Neural progenitor cell (in vitro differentiated cells): ENCODE measurements around the gene PLCH2. TPM values are rescaled to one million over a fixed set of nuclear protein-coding genes. Genes with fewer than 3 reads are reported as not detected.
A peak's percentile ranks its signal among the peaks of the same experiment; 100 is the strongest.

Experiments used
- DNase-seq: peaks from one replicate; pipeline ENCODE4 v3.0.0-alpha.2; 2016; ENCODE audit warnings: low spot score
- H2AFZ ChIP-seq: fragments of 200-600 bp; sonication (generic); replicated peaks from 2 replicates; pipeline ENCODE4 v1.6.1; 2016; ENCODE audit warnings: antibody characterized with exemption
- H3F3A ChIP-seq: fragments of 200-600 bp; sonication (generic); 2 replicates; pipeline ENCODE4 v1.6.1; 2016; ENCODE audit warnings: antibody characterized with exemption, low read depth
- H3K27ac ChIP-seq: fragments of 200-600 bp; sonication (generic); 2 replicates; pipeline ENCODE4 v1.5.1; 2016; ENCODE audit warnings: mild to moderate bottlenecking
- H3K27me3 ChIP-seq: fragments of 200-600 bp; sonication (generic); 2 replicates; pipeline ENCODE4 v1.6.1; 2016; ENCODE audit warnings: mild to moderate bottlenecking, moderate library complexity
- H3K36me3 ChIP-seq: fragments of 200-600 bp; sonication (generic); 2 replicates; pipeline ENCODE4 v1.5.1; 2016
- H3K4me1 ChIP-seq: fragments of 200-600 bp; sonication (generic); 2 replicates; pipeline ENCODE4 v1.6.1; 2016; ENCODE audit warnings: mixed run types
- H3K4me2 ChIP-seq: fragments of 200-600 bp; sonication (generic); 2 replicates; pipeline ENCODE4 v1.6.1; 2016
- H3K4me3 ChIP-seq: fragments of 200-600 bp; sonication (generic); 2 replicates; pipeline ENCODE4 v1.5.1; 2016
- H3K79me2 ChIP-seq: fragments of 200-600 bp; sonication (generic); 2 replicates; pipeline ENCODE4 v1.6.1; 2016; ENCODE audit warnings: low read depth
- H3K9ac ChIP-seq: fragments of 200-600 bp; sonication (generic); 2 replicates; pipeline ENCODE4 v1.6.1; 2016
- H3K9me3 ChIP-seq: fragments of 200-600 bp; sonication (generic); 2 replicates; pipeline ENCODE4 v1.5.1; 2016; ENCODE audit warnings: low read depth
- H4K20me1 ChIP-seq: fragments of 200-600 bp; sonication (generic); 2 replicates; pipeline ENCODE4 v1.6.1; 2016; ENCODE audit warnings: low read depth
- H3K27ac Mint-ChIP-seq: 3 replicates; pipeline ENCODE4 v1.8.0; 2021; ENCODE audit warnings: mixed read lengths
- H3K27me3 Mint-ChIP-seq: 2 replicates; pipeline ENCODE4 v1.8.0; 2022; ENCODE audit warnings: low read depth, mild to moderate bottlenecking, inconsistent platforms, moderate library complexity, mixed read lengths; ENCODE audit not compliant: insufficient read depth
- H3K36me3 Mint-ChIP-seq: 3 replicates; pipeline ENCODE4 v1.8.0; 2021; ENCODE audit warnings: mixed read lengths
- H3K4me1 Mint-ChIP-seq: 3 replicates; pipeline ENCODE4 v1.8.0; 2021; ENCODE audit warnings: mixed read lengths
- H3K4me3 Mint-ChIP-seq: 3 replicates; pipeline ENCODE4 v1.8.0; 2021; ENCODE audit warnings: mild to moderate bottlenecking, moderate library complexity, mixed read lengths
- H3K9me3 Mint-ChIP-seq: 3 replicates; pipeline ENCODE4 v1.8.0; 2020; ENCODE audit warnings: mixed read lengths
- EZH2 ChIP-seq: fragments of 200-600 bp; sonication (generic); IDR thresholded peaks from 2 replicates; pipeline ENCODE4 v1.6.1; 2017; ENCODE audit warnings: antibody characterized with exemption, mild to moderate bottlenecking, moderate library complexity
- EZH2phosphoT487 ChIP-seq: fragments of 200-600 bp; sonication (generic); IDR thresholded peaks from 2 replicates; pipeline ENCODE4 v1.6.1; 2017; ENCODE audit warnings: antibody characterized with exemption
- total RNA-seq: library from RNA; depleted of rRNA; stranded (reverse); fragments of >200 nt; gene quantifications from 2 replicates; pipeline ENCODE4 v1.2.3, GENCODE V29; 2015; ENCODE audit warnings: low replicate concordance
- TF ChIP-seq, protein P1 (sequence below): fragments of 200-600 bp; sonication (generic); IDR thresholded peaks from 2 replicates; pipeline ENCODE4 v1.5.1; 2017; ENCODE audit warnings: antibody characterized with exemption, mild to moderate bottlenecking

The PLCH2 gene
- total RNA-seq, 1 donor from 2014 or later: 0.54 TPM

DNA sequence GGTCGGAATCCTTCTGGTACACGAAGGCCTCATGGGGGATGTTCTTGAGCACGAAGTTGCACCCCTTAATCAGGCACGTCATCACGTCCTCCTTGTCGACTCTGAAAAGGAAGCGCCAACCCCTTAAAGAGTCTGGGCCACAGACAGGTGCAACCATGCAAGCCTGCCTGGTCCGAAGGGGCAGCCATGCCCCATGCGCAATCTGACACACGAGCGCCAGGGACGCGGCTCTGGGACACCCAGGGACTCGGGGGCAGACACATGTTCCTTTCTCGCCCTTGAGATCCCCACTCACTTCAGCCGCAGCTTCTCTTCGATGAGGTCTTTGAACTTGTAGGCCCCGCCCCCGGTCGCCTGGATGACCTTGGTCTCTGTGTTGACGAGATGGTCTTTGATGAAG lies 44.7 kb downstream of the PLCH2 start:
- Histone ChIP-seq H3K27me3 (no peaks in the 10 kb centered on the region), H3F3A (no peaks in the 10 kb centered on the region), H3K4me1 (peaks cover 16% of the 10 kb centered on the region), H2AFZ (no peak overlapping the region), H3K9me3 (no peaks in the 10 kb centered on the region), H3K79me2 (peaks cover 42% of the 10 kb centered on the region), H3K27ac (no peak overlapping the region), H3K9ac (no peak overlapping the region), H3K4me2 (no peak overlapping the region), H3K36me3 (no peaks in the 10 kb centered on the region), H4K20me1 (peaks cover 81% of the 10 kb centered on the region), H3K4me3 (no peak overlapping the region)
- Mint-ChIP-seq H3K27ac (no peak overlapping the region), H3K4me1 (peaks cover 20% of the 10 kb centered on the region), H3K9me3 (no peaks in the 10 kb centered on the region), H3K36me3 (peaks cover 10% of the 10 kb centered on the region), H3K27me3 (peaks cover 2% of the 10 kb centered on the region), H3K4me3 (no peak overlapping the region)
- TF ChIP-seq EZH2phosphoT487 (no peak), EZH2 (no peak)
- TF ChIP-seq, protein P1, sequence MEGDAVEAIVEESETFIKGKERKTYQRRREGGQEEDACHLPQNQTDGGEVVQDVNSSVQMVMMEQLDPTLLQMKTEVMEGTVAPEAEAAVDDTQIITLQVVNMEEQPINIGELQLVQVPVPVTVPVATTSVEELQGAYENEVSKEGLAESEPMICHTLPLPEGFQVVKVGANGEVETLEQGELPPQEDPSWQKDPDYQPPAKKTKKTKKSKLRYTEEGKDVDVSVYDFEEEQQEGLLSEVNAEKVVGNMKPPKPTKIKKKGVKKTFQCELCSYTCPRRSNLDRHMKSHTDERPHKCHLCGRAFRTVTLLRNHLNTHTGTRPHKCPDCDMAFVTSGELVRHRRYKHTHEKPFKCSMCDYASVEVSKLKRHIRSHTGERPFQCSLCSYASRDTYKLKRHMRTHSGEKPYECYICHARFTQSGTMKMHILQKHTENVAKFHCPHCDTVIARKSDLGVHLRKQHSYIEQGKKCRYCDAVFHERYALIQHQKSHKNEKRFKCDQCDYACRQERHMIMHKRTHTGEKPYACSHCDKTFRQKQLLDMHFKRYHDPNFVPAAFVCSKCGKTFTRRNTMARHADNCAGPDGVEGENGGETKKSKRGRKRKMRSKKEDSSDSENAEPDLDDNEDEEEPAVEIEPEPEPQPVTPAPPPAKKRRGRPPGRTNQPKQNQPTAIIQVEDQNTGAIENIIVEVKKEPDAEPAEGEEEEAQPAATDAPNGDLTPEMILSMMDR: no peak
- no peak for DNase-seq

DNA sequence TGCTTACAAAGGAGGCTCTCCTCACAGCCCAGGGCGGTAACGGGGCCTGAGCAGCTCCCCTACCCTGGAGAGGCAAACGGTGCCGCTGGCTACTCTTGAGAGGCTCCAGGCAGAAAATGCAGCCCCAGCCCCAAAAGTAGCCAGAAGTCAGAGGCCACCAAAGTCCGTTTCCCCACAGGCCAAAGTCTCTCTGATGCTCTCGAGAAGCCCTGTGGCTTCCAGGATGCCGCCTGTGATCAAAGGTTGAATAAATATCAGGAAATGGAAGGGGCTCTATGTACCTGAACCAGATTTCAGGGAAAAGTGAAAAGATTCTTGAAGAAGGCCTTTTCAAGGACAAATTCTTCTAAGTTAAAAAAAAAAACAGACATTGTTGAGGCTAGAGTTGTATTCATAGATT lies 46.1 kb downstream of the PLCH2 start:
- H3K4me3 Mint-ChIP-seq: no peak overlapping the region

DNA sequence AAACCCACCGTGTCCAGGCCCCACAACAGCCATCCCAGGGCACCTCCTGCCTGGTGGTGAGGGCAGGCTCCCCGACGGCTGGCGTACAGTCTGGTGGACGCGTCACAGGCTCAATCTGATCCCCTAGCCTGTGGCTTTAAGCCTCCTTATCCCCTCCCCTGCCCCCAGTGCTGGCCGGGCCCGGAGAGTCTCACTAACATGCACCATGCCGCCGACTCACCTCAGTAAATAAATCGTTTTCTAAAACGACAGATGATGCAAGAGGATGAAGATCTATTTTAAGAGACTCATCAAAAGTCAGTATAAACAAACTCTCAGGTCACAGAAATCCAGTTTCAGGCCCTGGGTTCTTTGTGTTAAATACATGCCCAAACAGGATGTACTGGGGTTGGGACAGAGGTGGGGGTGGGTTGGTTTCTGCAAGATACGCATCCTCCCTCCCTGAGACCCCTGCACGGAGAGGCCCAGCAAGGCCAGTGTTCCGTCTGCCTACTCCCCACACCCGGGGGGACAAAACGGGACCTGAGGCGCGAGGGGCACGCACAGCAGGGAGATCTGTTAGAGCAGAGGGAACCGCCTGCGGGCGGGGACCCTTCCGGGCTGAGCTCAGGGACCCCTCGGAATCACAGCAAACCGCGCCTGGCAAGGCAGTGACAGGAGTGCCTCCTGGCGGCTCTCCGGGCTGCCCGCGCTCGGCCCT lies 47.3 kb downstream of the PLCH2 start:
- Histone ChIP-seq H3K27me3 (peaks cover 19% of the 10 kb centered on the region), H3K36me3 (no peaks in the 10 kb centered on the region), H3K4me3 (no peak overlapping the region), H3K27ac (no peak overlapping the region), H3F3A (peaks cover under 1% of the 10 kb centered on the region), H3K79me2 (peaks cover 44% of the 10 kb centered on the region), H3K4me1 (peaks cover 20% of the 10 kb centered on the region), H4K20me1 (peaks cover 78% of the 10 kb centered on the region), H3K9me3 (no peaks in the 10 kb centered on the region), H3K9ac (no peak overlapping the region), H2AFZ (no peak overlapping the region), H3K4me2 (no peak overlapping the region)
- H3K27me3 Mint-ChIP-seq: peaks cover 6% of the 10 kb centered on the region
- H3K4me1 Mint-ChIP-seq: peaks cover 32% of the 10 kb centered on the region
- no peak for DNase-seq
- TF ChIP-seq, protein P1: peak; percentile 37
- no peak for TF ChIP-seq EZH2
- no peaks in the 10 kb centered on the region for H3K9me3 Mint-ChIP-seq
- peak overlapping the region; percentile 51 for H3K4me3 Mint-ChIP-seq
- no peak overlapping the region for H3K27ac Mint-ChIP-seq
- H3K36me3 Mint-ChIP-seq: peaks cover 8% of the 10 kb centered on the region

More for the DNA sequence above, 46.1 kb downstream of the PLCH2 start:
- no peaks in the 10 kb centered on the region for H3F3A ChIP-seq
- Mint-ChIP-seq H3K4me1 (peaks cover 25% of the 10 kb centered on the region), H3K9me3 (no peaks in the 10 kb centered on the region), H3K27ac (no peak overlapping the region), H3K27me3 (peaks cover 6% of the 10 kb centered on the region), H3K36me3 (peaks cover 8% of the 10 kb centered on the region)
- peaks cover 8% of the 10 kb centered on the region for H3K27me3 ChIP-seq
- peaks cover 75% of the 10 kb centered on the region for H4K20me1 ChIP-seq
- H3K4me2 ChIP-seq: no peak overlapping the region
- H3K9ac ChIP-seq: no peak overlapping the region
- no peak overlapping the region for H3K27ac ChIP-seq
- TF ChIP-seq EZH2 (no peak), EZH2phosphoT487 (no peak)
- TF ChIP-seq, protein P1: no peak
- peaks cover 44% of the 10 kb centered on the region for H3K79me2 ChIP-seq
- no peak for DNase-seq
- H3K4me3 ChIP-seq: no peak overlapping the region
- H3K36me3 ChIP-seq: no peaks in the 10 kb centered on the region
- peaks cover 20% of the 10 kb centered on the region for H3K4me1 ChIP-seq
- no peaks in the 10 kb centered on the region for H3K9me3 ChIP-seq
- H2AFZ ChIP-seq: no peak overlapping the region
